ENCODE results near the gene SUN1. TPM values are rescaled to one million over a fixed set of nuclear protein-coding genes. Genes with fewer than 3 reads are reported as not detected.
A peak's percentile ranks its signal among the peaks of the same experiment; 100 is the strongest.

SUN1 gene
- total and polyA plus RNA-seq, 7 donors = 23.4 to 130 (median 108) TPM

DNA sequence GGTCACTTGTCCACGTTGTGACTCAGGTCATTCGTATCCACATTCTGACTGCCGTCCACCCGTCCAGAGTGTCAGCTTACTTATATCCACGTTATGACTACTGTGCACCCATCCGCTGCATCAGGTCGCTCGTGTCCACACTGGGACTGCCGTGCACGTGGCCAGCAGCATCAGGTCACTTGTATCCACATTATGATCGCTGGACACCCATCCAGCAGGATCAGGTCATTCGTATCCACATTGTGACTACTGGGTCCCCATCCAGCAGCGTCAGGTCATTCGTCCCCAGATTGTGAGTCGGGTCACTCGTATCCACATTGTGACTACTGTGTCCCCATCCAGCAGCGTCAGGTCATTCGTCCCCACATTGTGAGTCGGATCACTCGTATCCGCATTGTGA is 47.3 kb upstream of the SUN1 start:
- TF ChIP-seq POLR2AphosphoS5 (IDR thresholded peaks at IDR 0.05) (no peak), POLR2A (IDR thresholded peaks at IDR 0.05) (no peak), EP300 (IDR thresholded peaks at IDR 0.05) (no peak), CTCF (IDR thresholded peaks at IDR 0.05) (no peak)
- Histone ChIP-seq H3K27ac (no peak overlapping the region), H3K9me3 (no peaks in the 10 kb centered on the region), H3K27me3 (no peaks in the 10 kb centered on the region), H3K4me3 (no peak overlapping the region), H3K4me1 (peaks cover 0 to 38% (median 20%) of the 10 kb centered on the region in 4 donors), H3K36me3 (peaks cover 0 to 33% (median 4%) of the 10 kb centered on the region in 4 donors)
- intact Hi-C loops (cut with DNase I) = loop anchor here (5.0 to 10.0 kb wide), 2 partner anchors 37 to 170 kb away; partner anchors contain the start of gene ADAP1
- 96 to 97% methylated on average over 21 of the region's 21 CpGs for WGBS, 2 donors
- no peak for DNase-seq

DNA sequence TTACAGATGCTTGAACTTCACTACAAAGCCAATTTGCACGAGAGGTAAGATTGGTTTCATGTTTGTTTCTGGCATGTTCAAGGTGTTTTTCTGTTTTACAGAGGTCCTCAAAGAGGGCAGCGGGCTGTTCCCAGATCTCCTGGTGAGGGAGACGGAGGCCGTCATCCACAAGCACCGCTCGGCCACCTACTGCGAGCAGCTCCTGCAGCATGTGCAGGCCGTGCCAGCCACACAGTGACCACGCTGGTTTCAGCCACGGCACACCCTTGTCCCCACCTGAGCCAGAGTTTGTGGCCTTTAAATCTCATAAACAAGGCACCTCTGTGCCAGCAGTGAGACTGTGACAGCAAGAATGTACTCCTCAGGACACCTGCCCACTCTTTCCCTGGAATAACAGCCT is 46.9 kb upstream of the SUN1 start:
- TF ChIP-seq EP300 (IDR thresholded peaks at IDR 0.05) (no peak), POLR2A (IDR thresholded peaks at IDR 0.05) (no peak), POLR2AphosphoS5 (IDR thresholded peaks at IDR 0.05) (no peak), CTCF (IDR thresholded peaks at IDR 0.05) (no peak)
- H3K9me3 ChIP-seq = no peaks in the 10 kb centered on the region
- DNase-seq = no peak
- no peak overlapping the region for H3K4me3 ChIP-seq
- no peak overlapping the region for H3K27ac ChIP-seq
- WGBS, 2 donors = 92 to 96% methylated on average over 10 of the region's 10 CpGs
- intact Hi-C loops (cut with DNase I) = loop anchor here (5.0 to 10.0 kb wide), 2 partner anchors 37 to 169 kb away; partner anchors contain the start of gene ADAP1
- no peaks in the 10 kb centered on the region for H3K27me3 ChIP-seq
- peaks cover 0 to 37% (median 20%) of the 10 kb centered on the region in 4 donors for H3K4me1 ChIP-seq
- H3K36me3 ChIP-seq = peaks cover 0 to 31% (median 3%) of the 10 kb centered on the region in 4 donors

- WGBS, 2 donors = 53 to 63% methylated on average over 11 of the region's 11 CpGs
- DNase-seq = peak; percentile 90
- Histone ChIP-seq H3K9me3 (no peaks in the 10 kb centered on the region), H3K27me3 (no peaks in the 10 kb centered on the region), H3K27ac (peak overlapping the region in 1 of 4 donors; percentile 22), H3K4me1 (peaks cover 0 to 28% (median 13%) of the 10 kb centered on the region in 4 donors), H3K4me3 (no peak overlapping the region), H3K36me3 (peaks cover 0 to 29% (median 3%) of the 10 kb centered on the region in 4 donors)
- TF ChIP-seq POLR2A (IDR thresholded peaks at IDR 0.05) (no peak), EP300 (IDR thresholded peaks at IDR 0.05) (no peak), CTCF (IDR thresholded peaks at IDR 0.05) (peak; percentile 90 to 93 (median 92)), POLR2AphosphoS5 (IDR thresholded peaks at IDR 0.05) (peak in 1 of 4 donors; percentile 15)
- intact Hi-C loops (cut with DNase I) = loop anchor here (1.0 to 10.0 kb wide), 3 partner anchors 36 to 168 kb away; partner anchors contain the start of gene ADAP1
These were observed 45.6 kb upstream of the SUN1 start for GRCh38 chr7:786472-787255.

- no peak for DNase-seq
- Histone ChIP-seq H3K4me1 (peaks cover 0 to 24% (median 9%) of the 10 kb centered on the region in 4 donors), H3K27me3 (no peaks in the 10 kb centered on the region), H3K36me3 (peaks cover 0 to 29% (median 3%) of the 10 kb centered on the region in 4 donors), H3K27ac (no peak overlapping the region), H3K4me3 (no peak overlapping the region), H3K9me3 (no peaks in the 10 kb centered on the region)
- 95 to 96% methylated on average over 27 of the region's 27 CpGs for WGBS, 2 donors
- TF ChIP-seq EP300 (IDR thresholded peaks at IDR 0.05) (no peak), CTCF (IDR thresholded peaks at IDR 0.05) (no peak), POLR2A (IDR thresholded peaks at IDR 0.05) (no peak), POLR2AphosphoS5 (IDR thresholded peaks at IDR 0.05) (no peak)
- intact Hi-C loops (cut with DNase I) = loop anchor here (5.0 to 10.0 kb wide), 2 partner anchors 35 to 167 kb away; partner anchors contain the start of gene ADAP1
These were observed 44.7 kb upstream of the SUN1 start for GRCh38 chr7:787332-788240.
